Stimulated activated CD8-positive, alpha-beta memory T cell treated with anti-CD3 and anti-CD28 coated beads, Interleukin-15, amount 100 ng/mL, for 4 hours (primary cell): ENCODE measurements around the gene UQCRC1.

Source experiments
- DNase-seq, 2 donors: peaks; one replicate each; pipeline ENCODE4 v3.0.0-alpha.2; 2020; ENCODE audit warnings: low read depth in 2 of 2

Gene UQCRC1

GRCh38 chr3:48609088-48610005 is at the start of gene UQCRC1:
UQCRC1 (minus strand) TSS chr3:48609646; CDS start chr3:48609620, 26 bp downstream.
- peak; percentile 80 to 84 for DNase-seq

- DNase-seq, result peak in 1 of 2 donors; percentile 4
Observed at GRCh38 chr3:48656841-48657281, 47.4 kb upstream of the UQCRC1 start.

- DNase-seq, result peak; percentile 78 to 80
Observed at GRCh38 chr3:48656061-48656840, 46.8 kb upstream of the UQCRC1 start.

- DNase-seq, result peak; percentile 46 to 56
Observed at GRCh38 chr3:48655606-48656005, 46.2 kb upstream of the UQCRC1 start.

- no peak for DNase-seq
Observed at GRCh38 chr3:48655063-48655462, 45.6 kb upstream of the UQCRC1 start.

GRCh38 chr3:48652923-48653715 is 43.7 kb upstream of the UQCRC1 start:
- DNase-seq, result no peak

- DNase-seq, result no peak
Observed at GRCh38 chr3:48651771-48652170, 42.3 kb upstream of the UQCRC1 start.

- DNase-seq, result no peak
Observed at GRCh38 chr3:48650723-48651122, 41.3 kb upstream of the UQCRC1 start.

- DNase-seq, result no peak
Observed at GRCh38 chr3:48648188-48648850, 38.9 kb upstream of the UQCRC1 start.

- DNase-seq, result no peak
Observed at GRCh38 chr3:48647714-48648113, 38.3 kb upstream of the UQCRC1 start.

- DNase-seq, result no peak
Observed at GRCh38 chr3:48644898-48645760, 35.7 kb upstream of the UQCRC1 start.

GRCh38 chr3:48642605-48643004 is 33.2 kb upstream of the UQCRC1 start:
- no peak for DNase-seq

- no peak for DNase-seq
Observed at GRCh38 chr3:48641396-48641795, 31.9 kb upstream of the UQCRC1 start.

- DNase-seq, result no peak
Observed at GRCh38 chr3:48639944-48640606, 30.6 kb upstream of the UQCRC1 start.

- no peak for DNase-seq
Observed at GRCh38 chr3:48637305-48637704, 27.9 kb upstream of the UQCRC1 start.

GRCh38 chr3:48636149-48636655 is 26.8 kb upstream of the UQCRC1 start:
- DNase-seq, result no peak

- DNase-seq, result peak; percentile 83 to 84
Observed at GRCh38 chr3:48635222-48636021, 26.0 kb upstream of the UQCRC1 start, which contains the start of gene SLC26A6. SLC26A6 (minus strand) TSS chr3:48635461; CDS start chr3:48635393, 68 bp downstream.

GRCh38 chr3:48634661-48635221 is 25.3 kb upstream of the UQCRC1 start:
- DNase-seq, result peak; percentile 24 to 51
